ENCODE measurements around the gene PGA5. TPM values are rescaled to one million over a fixed set of nuclear protein-coding genes. Genes with fewer than 3 reads are reported as not detected.

PGA5 gene
- total RNA-seq, 4 donors from 2014 or later: 0.51 to 11.7 (median 2.4) TPM

GRCh38 chr11:61272731-61273130 is 31.8 kb downstream of the PGA5 start:
- no peak for TF ChIP-seq CTCF (IDR thresholded peaks at IDR 0.05; ENCODE audit: low read depth)

- TF ChIP-seq CTCF (IDR thresholded peaks at IDR 0.05; ENCODE audit: low read depth): no peak
Measured at GRCh38 chr11:61273178-61274078, 32.5 kb downstream of the PGA5 start.

- TF ChIP-seq CTCF (IDR thresholded peaks at IDR 0.05; ENCODE audit: low read depth): no peak
Measured at GRCh38 chr11:61274084-61274483, 33.1 kb downstream of the PGA5 start.

GRCh38 chr11:61275191-61275590 is 34.2 kb downstream of the PGA5 start:
- no peak for TF ChIP-seq CTCF (IDR thresholded peaks at IDR 0.05; ENCODE audit: low read depth)

- no peak for TF ChIP-seq CTCF (IDR thresholded peaks at IDR 0.05; ENCODE audit: low read depth)
Measured at GRCh38 chr11:61277186-61278000, 36.4 kb downstream of the PGA5 start.

GRCh38 chr11:61278001-61278470 is 37.1 kb downstream of the PGA5 start:
- TF ChIP-seq CTCF (IDR thresholded peaks at IDR 0.05; ENCODE audit: low read depth): no peak

Data from subcutaneous adipose tissue (tissue), 4 donors.